TTC549 (cell line): ENCODE results near the gene DYRK1A.

Experiments
- FAIRE-seq: peaks from 2 replicates; lab custom pipeline; 2012; peaks lifted over from hg19 to GRCh38; lab: Jason Lieb, UNC

The DYRK1A gene

DNA sequence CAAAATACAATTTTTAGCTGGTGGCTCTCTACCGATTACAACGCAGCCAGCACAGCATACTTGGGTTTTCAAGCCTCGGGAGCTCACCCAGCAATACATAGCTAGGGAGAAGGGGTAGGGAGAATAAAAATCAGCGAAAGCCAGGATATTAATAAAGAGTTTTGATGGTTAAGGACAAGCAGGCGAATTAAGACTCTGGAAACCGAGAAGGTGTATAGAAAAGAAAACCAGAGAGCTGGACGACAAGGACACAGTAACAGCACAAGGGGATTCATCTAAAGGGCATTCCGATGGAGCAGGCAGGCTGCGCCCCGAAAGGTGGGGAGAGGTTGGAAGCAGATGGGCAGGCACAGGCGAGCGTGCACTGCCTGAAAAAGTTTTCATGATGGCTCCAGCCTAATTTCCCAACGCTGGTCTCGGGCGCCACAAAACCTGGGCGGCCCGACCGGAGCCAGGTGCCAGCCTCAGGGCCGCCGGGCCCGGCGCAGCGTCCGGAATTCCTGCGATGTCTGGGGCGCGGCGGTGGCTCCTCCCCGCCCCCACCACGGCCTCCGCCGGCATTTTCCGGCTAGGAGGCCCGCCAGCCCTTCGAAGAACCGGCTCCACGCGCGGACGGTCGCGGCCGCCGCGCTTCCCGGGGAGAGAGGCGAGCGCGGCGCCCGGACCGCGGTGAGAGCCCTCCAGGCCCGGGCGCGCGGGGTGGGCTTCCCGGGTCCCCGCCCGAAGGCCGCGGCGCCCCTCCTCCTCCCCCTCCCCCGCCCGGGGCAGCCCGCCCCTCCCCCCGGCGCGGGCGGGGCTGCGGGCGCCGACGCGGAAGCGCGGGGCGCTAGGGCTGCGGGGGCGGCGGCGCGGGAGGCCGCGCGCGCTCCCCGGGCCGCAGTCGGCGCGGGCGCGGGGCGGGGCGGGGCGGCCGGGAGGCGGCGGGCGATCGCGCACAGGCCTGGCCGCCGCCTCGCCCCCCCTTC lies 774 bp upstream of the DYRK1A start:
- FAIRE-seq = no peak

DNA sequence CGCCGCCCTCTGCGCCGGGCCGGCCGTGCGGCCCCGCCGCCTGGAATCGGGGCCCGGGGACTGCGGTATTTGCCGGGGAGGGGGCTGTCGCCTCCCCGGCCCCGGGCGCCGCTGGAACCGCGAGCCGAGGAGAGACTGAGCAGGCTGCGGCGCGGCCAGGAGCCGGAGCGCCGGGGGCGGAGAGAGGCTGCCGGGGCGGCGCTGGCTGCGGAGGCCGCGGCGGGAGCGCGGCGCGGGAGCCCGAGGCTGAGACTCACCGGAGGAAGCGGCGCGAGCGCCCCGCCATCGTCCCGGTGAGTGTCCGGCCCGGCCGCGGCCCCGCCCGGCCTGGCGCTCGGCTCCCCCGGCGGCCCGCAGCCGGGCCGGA lies 746 bp downstream of the DYRK1A start:
- no peak for FAIRE-seq

DNA sequence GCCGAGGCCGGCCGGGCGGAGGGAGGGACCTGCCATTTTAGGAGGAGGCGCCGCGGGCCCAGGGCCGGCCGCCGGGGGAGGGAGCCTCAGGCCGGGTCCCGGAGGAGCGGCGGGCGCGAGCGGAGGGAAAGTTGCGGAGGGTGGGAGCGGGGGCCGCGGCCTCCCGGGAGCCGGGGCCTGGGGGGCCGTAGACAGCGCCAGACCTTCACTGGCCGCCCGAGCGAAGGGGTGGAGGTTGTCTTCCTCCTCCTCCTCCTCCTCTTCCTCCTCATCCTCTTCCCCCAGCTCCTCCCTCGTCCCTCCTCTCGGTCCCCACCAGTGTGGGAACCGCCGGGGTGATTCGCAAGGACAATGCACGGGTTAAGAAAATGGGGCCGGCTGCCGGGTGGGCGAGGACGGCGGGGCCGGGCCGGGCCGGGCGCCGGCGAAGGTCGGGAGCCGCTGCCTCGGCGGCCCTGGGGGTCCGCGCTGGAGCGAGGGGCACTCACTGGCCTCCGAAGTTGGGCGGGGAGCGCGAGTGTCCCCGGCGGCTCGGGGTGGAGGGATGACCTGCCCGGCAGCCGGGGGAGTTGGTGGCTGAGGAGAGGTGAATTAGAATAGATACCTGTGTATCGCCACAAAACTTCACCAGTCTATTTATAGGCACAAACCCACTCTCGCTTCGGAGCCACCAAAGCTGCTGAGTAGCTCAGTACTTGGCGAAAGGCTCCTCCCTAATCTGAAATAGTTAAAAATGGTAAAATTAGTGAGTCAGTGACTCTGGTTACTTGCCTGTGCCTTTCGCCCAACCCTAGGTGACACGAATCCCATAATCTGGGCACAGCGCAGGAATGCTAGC lies 1.3 kb downstream of the DYRK1A start:
- no peak for FAIRE-seq

DNA sequence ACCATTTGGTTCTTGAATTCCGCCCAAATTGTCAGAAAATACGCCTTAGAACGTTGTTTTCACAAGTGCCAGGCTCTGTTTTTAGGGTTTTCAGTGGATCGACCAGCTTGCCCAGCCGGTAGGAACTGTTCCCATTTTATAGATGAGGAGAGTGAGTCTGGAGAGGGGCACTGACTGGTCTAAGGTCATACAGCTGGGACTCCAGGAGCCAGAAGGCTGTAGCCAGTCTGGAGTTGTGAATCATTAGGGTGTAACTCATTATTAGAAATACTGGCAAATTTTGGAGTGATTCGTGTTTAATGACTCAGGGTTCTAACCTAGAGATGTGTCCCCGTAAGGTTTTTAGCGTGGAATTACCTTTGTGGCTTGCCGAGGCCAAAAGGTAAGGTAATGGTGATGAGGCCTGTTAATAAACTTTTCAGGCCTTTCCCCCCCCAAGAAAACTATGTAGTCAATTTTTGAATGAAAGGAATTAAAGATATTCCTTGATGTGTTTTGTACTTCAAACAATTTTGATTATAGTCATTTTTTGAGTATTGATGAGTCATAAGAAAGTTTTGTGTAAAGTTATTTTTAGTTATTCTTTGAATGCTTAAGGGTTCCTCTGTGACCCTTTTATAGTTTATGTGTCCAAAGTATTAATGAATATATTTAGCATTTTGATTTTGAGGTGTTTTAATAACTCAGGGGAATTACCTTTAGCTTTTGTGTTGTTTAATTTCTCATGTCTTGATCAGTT lies 2.1 kb downstream of the DYRK1A start:
- no peak for FAIRE-seq

DNA sequence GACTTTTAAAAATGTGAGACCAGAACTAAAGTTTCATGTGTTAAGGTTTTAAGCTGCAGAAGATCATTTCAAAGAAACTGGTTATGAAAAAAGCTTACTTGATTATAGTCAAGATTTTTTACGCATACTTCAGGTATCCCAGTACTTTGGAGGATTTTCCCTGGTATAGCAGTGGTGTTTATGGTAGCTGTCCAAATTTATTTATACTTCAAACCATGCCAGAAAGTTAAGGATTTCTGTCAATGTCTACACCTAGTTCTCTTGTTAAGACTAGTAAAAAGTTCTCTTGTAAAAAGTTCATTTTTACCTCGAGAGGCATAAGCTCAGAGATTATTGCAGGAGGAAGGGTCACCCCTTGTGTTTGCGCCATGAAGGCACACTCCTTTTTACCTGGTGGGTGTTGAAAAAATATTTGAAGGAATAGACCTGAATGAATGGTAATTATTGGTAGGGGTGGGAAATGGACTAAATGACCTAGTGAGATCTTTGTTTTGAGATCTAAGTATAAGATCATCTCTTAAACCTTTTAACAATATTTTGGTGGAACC lies 2.8 kb downstream of the DYRK1A start:
- no peak for FAIRE-seq

DNA sequence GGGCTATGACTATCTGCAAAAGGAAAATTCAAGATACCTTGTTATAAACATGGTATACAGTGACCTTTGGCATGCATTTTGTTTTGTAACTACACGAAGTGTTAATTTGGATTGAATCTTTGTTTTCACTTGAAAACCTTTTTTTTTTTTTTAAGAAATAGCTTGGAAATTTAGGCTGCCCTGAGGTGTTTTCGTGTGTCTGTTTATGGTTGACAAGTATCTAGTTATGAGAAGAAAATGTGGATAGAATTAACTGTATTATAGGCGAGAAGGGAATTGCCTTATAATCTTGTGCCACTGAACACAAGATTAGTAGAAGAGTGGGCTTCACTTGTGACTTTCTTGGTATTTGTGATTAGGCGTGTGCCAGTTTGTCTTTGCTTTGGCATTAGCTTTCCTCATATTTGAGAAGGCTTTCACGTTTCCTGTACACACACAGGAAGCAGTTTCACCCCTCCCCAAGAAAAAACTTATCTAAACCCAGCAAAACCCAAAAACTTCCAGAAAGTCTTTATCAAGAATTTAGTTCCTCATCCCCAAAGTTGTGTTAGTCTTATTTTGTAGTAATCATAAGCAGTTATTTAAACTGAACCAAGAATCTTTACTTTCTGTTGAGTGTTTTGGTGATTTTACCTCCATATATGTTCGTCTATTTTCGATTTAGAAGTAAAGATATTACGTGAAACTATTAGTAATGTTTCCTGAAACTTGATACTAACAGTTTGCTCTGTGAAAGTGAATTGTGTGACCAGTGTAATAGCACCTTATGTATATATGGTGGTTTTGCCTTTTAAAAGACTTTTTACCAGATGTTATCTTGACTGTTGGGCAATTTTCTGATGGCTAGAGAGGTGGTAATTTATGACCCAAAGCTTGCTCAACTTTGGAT lies 3.8 kb downstream of the DYRK1A start:
- no peak for FAIRE-seq

DNA sequence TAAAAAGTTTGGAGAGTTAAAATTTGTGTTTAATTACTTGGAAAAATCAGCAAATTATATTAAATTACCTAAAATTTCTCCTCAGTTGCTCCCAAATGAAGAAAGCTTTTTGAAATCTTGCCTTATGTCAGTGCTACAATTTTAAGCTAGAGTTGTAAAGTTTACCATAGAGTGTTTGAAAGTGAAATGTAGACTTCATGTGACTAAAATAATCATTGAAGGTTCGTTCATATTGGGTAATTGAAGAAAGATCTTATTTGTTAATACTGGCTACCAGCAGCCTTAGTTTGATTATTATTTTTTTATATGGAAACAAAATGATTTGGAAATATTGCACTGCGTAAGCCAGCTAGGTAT lies 4.4 kb downstream of the DYRK1A start:
- FAIRE-seq = no peak

DNA sequence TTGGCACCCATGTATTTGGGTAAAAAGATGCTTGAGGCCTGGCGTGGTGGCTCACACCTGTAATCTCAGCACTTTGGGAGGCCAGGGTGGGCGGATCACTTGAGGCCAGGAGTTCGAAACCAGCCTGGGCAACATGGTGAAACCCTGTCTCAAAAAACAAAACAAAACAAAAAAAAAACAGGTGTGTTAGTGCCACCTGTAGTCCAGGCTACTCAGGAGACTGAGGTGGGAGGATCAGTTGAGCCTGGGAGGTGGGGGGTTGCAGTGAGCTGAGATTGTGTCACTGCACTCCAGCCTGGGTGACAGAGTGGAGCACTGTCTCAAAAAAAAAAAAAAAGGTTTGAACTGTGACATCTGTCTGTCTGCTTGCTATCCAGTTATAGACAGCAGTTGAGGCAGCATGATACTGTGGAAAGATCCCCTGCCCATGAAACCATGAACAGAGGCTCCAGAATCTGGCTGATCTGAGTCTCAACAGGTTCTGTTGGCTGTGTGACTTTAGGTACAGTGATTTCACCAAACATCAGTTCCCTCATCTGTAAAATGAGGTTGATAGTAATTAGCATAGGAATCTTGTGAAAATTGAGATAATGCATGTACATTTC lies 5.7 kb downstream of the DYRK1A start:
- FAIRE-seq = no peak

DNA sequence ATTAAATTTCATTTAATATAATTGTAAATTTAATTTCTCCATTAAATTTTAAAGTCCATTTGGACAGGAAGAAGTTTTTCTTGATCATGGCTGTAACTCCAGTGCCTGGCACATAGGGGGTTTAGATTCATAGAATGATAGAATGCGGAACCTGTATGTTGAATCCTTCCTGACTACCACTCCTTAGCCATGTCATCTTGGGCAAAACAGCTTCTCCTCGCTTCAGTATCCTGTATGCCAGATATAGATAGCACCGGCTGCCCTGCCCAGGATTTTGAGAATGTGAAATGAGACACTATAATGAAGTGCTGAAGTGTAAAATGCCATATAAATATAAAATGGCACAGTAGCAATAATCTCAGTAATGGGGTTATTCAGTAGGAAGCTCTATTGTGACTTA lies 6.4 kb downstream of the DYRK1A start:
- no peak for FAIRE-seq

DNA sequence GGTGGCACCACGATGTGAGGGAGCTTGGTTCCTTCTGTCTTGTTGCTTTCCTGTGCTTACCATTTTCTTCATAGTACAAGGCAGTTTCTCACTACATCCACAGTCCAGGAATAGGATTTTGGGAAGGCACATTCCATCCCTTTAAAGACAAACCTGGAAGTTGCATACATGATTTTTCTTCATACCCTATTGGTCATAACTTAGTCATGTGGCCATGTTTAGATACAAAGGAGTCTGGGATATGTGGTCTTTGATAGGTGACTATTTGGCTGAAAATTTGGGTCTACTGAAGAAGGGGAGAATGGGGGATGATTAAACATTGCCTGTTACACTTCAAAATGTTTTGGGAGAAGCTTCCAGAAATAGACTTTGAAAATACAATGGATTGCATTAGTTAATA lies 7.0 kb downstream of the DYRK1A start:
- FAIRE-seq = no peak

DNA sequence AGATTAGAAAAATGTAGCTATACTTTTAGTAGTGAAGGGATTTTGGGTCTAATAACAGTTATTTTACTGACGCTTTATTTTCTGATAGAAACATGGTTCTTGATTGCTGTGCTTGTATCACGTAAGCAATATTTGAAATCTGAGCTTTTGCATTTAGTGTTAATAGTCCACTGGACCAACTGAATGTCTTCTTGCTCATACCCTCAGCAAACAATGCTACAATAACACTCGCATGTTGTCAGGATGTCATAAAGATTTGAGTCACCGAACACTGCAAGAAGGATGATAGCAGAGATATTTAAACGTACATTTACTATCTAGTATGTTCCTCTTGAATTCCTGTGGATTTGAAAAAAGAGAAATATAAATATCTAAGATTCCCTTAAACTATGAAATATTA lies 7.5 kb downstream of the DYRK1A start:
- no peak for FAIRE-seq

DNA sequence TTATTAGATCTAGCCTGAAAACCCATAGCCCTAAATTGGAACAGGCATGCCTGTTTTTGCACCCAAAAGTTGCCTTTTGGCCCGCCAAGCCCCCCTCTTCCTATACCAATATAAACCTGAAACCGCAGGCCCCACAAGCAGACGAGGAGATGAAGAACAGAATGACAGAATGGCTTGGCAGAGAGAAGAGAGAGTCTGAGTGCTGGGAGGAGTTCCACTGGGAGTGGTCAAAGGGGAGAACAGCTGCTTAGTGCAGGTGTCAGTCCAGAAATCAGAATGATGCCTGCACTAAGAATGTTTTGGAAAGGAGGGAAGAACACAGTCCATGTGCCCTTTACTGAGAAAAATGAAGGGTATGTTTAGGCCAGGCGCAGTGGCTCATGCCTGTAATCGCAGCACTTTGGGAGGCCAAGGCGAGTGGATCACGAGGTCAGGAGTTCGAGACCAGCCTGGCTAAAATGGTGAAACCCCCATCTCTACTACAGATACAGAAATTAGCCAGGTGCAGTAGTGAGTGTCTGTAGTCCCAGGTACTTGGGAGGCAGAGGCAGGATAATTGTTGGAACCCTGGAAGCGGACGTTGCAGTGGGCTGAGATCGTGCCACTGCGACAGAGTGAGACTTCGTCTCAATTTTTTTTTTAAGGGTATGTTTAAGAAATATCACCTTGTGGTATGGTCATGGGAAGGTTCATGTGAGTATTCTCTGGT lies 9.4 kb downstream of the DYRK1A start:
- no peak for FAIRE-seq

DNA sequence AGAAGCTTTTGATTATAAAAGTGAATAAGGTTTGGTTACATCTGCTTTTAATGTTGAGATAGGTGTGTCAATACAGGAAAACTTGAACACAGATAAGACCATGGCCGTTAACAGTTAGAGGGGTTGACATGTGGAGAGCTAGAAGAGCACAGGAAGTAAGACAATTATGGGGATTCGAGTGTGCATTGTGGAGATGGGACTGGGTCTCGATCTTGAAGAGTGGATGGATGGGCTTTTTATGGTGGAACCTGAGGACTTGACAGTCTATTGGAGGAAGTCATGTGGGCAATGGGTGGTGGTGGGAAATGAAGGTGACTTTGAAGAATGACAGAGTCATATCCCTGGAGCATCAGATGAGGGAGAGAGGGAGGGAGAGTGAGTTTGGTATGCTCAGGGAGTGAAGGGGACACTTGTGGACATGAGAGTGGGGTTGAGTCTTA lies 12.1 kb downstream of the DYRK1A start:
- FAIRE-seq = no peak

DNA sequence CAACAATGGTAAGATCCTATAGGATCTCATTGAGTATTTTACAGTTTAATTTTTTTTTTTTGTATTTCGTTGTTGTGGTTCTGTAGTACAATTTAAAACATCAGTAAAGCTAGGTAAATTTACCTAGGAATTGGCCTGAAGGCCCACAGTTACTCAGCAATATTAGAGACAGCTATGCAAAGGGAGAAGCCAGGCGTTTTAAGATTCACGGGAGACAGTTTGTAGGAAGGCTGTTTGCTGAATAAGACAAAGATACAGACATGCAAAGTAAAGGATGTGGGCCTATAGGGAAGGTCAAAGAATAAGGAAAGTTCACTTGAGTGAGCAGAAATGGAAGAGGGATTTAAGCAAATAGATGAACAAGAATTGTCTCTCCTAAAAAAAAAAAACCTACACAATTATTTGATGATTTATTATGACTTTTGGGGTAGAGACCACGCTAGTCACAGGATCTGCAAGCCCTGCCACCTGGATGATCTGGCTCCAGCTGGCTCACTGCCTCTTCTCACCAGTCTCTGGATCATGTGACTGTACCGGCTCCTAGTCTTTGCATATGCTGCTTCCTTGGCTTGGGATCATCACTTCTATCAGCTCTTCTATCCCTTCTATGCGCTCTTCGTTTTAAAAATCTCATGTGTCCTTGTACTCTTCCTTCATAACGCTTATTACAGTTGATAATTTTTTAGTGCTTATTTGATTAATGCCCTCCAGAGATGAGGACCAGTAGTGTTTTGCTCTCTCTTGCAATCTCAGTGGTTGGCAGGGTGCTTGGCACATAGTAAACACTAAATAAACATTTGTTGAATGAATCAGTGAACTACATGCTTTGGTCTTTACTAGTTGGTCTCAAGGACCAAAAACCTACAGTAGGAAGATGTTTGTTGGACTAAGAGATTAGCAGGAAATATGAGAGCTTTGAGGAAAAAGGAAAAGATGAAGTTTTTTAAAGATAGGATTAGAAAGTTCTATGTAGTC lies 14.1 kb downstream of the DYRK1A start:
- FAIRE-seq = no peak

DNA sequence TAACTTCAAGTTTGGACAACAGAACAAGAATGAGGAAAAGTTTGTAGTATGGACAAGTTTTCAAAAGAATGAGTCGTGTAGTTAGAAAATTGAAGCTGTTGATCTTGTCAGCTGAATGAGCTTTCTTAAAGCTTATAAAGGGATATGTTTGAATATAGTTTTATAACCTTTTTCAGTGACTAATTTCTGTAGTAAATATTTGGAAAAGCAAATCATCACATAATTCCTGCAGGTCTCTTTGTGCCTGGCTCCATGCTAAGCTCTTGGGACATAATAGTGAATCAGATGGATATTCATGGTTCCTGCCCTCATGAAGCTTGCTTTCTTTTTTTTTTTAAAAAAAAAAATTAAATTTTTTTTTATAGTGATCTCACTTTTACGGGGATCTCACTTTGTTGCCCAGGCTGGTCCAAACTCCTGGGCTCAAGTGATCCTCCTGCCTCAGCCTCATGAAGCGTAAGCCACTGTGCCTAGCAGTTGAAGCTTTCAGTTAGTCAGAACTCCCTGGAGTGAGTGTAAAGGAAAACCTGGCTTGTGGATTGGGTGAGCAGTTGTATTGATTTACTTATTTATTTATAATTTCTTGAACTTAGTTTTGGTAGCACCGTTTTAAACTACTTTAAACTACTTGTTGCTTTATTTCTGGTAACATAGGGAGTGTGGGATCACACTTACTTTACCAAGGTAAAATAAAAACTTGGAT lies 15.5 kb downstream of the DYRK1A start:
- no peak for FAIRE-seq

DNA sequence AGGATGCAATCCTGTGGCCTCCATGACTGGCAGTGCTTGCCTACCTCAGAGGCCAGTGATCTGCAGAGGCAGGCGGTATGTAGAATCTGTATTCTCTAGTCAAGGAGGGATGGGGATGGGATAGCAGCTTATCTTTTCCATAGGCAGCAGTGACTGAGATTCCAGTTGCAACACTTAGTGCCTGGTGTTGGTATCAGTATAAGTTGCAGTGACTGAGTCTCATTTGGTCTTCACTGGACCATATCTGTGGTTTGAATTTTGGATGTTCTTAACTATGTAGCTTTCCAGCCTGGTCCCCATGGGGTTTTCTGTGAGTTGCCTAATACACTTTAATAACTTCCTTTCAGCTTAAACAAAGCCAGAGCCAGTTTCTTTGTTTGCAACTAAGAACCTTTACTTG lies 16.5 kb downstream of the DYRK1A start:
- no peak for FAIRE-seq

DNA sequence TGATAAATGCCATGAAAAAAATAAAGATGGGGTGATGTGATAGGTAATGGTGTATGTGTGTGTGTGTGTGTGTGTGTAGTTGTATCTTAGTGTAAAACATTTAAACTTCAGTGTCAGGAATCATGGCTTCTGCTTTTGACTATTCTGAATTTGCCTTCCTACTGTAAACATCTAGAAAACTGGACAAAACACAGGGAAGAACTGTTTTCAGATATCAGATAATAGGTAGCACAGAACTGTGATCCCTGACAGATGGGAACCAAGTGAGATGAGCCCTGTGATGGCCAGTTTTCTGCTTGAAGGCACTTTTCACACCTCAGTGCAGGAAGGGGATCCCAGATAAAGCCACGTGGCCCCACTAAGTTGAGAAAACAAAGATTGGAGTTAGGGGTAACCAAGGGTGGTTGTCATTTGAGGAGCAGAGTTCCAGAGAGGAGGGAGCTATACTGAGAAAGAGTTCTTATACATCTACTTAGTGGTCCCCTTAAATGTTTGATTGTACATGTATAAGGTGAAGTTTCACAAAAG lies 17.3 kb downstream of the DYRK1A start:
- no peak for FAIRE-seq

DNA sequence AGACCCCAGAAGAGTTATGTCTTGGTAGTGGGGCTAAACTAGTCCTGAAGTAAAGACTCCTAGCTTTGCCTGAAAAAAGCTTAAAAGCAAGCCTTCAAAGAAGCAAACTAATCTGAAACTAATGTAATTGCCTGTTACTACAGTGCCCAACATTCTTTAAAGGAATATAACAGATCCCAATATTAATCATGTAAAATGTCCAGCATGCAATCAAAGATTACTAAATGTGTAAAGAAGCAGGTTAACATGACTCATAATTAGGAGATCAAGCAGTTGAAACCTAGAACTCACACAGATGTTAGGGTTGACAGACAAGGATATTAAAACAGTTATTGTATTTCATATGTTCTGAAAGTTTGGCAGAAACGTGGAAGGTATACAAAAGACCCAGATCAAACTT lies 17.8 kb downstream of the DYRK1A start:
- FAIRE-seq = no peak
